ENCODE results near the gene TMOD1.

TMOD1 gene

GRCh38 chr9:97640325-97640724, 138.9 kb downstream of the TMOD1 start:
- TF ChIP-seq TAF1 (IDR thresholded peaks at IDR 0.05; ENCODE audit: borderline replicate concordance, low read depth, low read length), result no peak
- no peak for TF ChIP-seq POLR2AphosphoS5 (IDR thresholded peaks at IDR 0.05; ENCODE audit: low read depth, low read length)
- TF ChIP-seq POLR2A (IDR thresholded peaks at IDR 0.05; ENCODE audit: low read depth, low read length), result no peak
- FAIRE-seq (no peak), DNase-seq (ENCODE audit: insufficient read length) (no peak)

- FAIRE-seq (peak; percentile 40), DNase-seq (ENCODE audit: insufficient read length) (no peak)
- TF ChIP-seq POLR2AphosphoS5 (IDR thresholded peaks at IDR 0.05; ENCODE audit: low read depth, low read length) (no peak), POLR2A (IDR thresholded peaks at IDR 0.05; ENCODE audit: low read depth, low read length) (no peak), TAF1 (IDR thresholded peaks at IDR 0.05; ENCODE audit: borderline replicate concordance, low read depth, low read length) (no peak)
Measured at GRCh38 chr9:97645720-97646119, 144.3 kb downstream of the TMOD1 start.

DNA sequence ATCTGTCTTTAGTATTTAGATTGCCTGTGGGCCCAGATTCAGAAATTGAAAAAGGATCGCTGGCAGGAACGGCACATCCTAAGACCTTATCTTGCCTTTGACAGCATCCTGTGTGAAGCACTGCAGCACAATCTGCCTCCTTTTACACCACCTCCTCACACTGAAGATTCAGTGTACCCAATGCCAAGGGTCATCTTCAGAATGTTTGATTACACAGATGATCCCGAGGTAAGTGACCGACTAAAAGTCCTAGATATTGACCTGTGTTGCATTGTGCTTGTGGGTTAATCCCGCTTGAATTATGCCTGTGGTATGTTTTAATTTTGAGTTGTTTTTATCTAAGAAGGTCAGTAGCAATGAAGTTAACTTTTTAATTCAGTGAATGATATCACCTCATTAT, 146.5 kb downstream of the TMOD1 start:
- FAIRE-seq (no peak), DNase-seq (ENCODE audit: insufficient read length) (no peak)
- TF ChIP-seq TAF1 (IDR thresholded peaks at IDR 0.05; ENCODE audit: borderline replicate concordance, low read depth, low read length), result no peak
- no peak for TF ChIP-seq POLR2AphosphoS5 (IDR thresholded peaks at IDR 0.05; ENCODE audit: low read depth, low read length)
- TF ChIP-seq POLR2A (IDR thresholded peaks at IDR 0.05; ENCODE audit: low read depth, low read length), result no peak
